DOHH2 (cell line): Measurements from ENCODE around the gene FKBP1A.

ENCODE experiments used
- CTCF ChIP-seq: fragments of 200-600 bp; sonication (generic); IDR thresholded peaks from one replicate; pipeline ENCODE4 v1.5.1; 2014; ENCODE audit warnings: antibody characterized with exemption, mild to moderate bottlenecking, low read depth, low read length; ENCODE audit not compliant: poor library complexity, severe bottlenecking
- EZH2phosphoT487 ChIP-seq: fragments of 200-600 bp; sonication (generic); IDR thresholded peaks from 2 replicates; pipeline ENCODE4 v1.6.1; 2017; ENCODE audit warnings: borderline replicate concordance, mild to moderate bottlenecking, antibody characterized with exemption, low read length, moderate library complexity, mixed read lengths

- no peak for TF ChIP-seq CTCF
- no peak for TF ChIP-seq EZH2phosphoT487
Measured at GRCh38 chr20:1438361-1438760, 45.5 kb upstream of the FKBP1A start.
